Activated CD8-positive, alpha-beta T cell treated with anti-CD3 and anti-CD28 coated beads for 36 hours (primary cell): Measurements from ENCODE around the gene RNU2-63P. TPM values are rescaled to one million over a fixed set of nuclear protein-coding genes. Genes with fewer than 3 reads are reported as not detected.
A peak's percentile ranks its signal among the peaks of the same experiment; 100 is the strongest.

Source experiments
- ATAC-seq: fragments of 200-7000 bp; cut with Tn5 transposase; one replicate; pipeline ENCODE4 v1.10.0; 2021; ENCODE audit warnings: mild to moderate bottlenecking, moderate library complexity
- CTCF ChIA-PET: fragments of 350-600 bp; sonication (Branson Sonifier 250); formaldehyde crosslinking; loops from one replicate; lab custom pipeline; 2021; ENCODE audit warnings: antibody characterized with exemption; lab: Charles Lee
- POLR2A ChIA-PET: fragments of 350-600 bp; sonication (Branson Sonifier 250); formaldehyde crosslinking; loops from one replicate; lab custom pipeline; 2021; ENCODE audit warnings: antibody characterized with exemption; lab: Charles Lee
- DNase-seq: peaks from one replicate; pipeline ENCODE4 v3.0.0-alpha.2; 2020
- H3K27ac Mint-ChIP-seq: one replicate; pipeline ENCODE4 v1.8.0; 2021; ENCODE audit warnings: mild to moderate bottlenecking, mixed read lengths
- H3K27me3 Mint-ChIP-seq: one replicate; pipeline ENCODE4 v1.8.0; 2021; ENCODE audit warnings: mixed read lengths
- H3K36me3 Mint-ChIP-seq: one replicate; pipeline ENCODE4 v1.8.0; 2021; ENCODE audit warnings: low read depth, mixed read lengths
- H3K4me1 Mint-ChIP-seq: one replicate; pipeline ENCODE4 v1.8.0; 2021; ENCODE audit warnings: low read depth, mixed read lengths
- H3K4me3 Mint-ChIP-seq: one replicate; pipeline ENCODE4 v1.8.0; 2021; ENCODE audit warnings: mild to moderate bottlenecking, moderate library complexity, mixed read lengths
- H3K9me3 Mint-ChIP-seq: one replicate; pipeline ENCODE4 v1.8.0; 2021; ENCODE audit warnings: mixed read lengths
- intact Hi-C: fragments of 100-400 bp; cut with micrococcal nuclease; formaldehyde crosslinking; loops from one replicate; pipeline ENCODE4 v1.10.0; 2022
- total RNA-seq, 2 experiments: library from RNA; stranded (reverse); gene quantifications; one replicate each; pipeline ENCODE4 v1.2.3, GENCODE V29; 2021
- TF ChIP-seq, protein P1 (sequence below): fragments of 200-600 bp; IDR thresholded peaks from one replicate; pipeline ENCODE4 v1.8.0; 2022; ENCODE audit warnings: antibody characterized with exemption, mild to moderate bottlenecking

The RNU2-63P gene
- 1 to 10 TPM; 6.0 to 7.6 TPM for total RNA-seq

DNA sequence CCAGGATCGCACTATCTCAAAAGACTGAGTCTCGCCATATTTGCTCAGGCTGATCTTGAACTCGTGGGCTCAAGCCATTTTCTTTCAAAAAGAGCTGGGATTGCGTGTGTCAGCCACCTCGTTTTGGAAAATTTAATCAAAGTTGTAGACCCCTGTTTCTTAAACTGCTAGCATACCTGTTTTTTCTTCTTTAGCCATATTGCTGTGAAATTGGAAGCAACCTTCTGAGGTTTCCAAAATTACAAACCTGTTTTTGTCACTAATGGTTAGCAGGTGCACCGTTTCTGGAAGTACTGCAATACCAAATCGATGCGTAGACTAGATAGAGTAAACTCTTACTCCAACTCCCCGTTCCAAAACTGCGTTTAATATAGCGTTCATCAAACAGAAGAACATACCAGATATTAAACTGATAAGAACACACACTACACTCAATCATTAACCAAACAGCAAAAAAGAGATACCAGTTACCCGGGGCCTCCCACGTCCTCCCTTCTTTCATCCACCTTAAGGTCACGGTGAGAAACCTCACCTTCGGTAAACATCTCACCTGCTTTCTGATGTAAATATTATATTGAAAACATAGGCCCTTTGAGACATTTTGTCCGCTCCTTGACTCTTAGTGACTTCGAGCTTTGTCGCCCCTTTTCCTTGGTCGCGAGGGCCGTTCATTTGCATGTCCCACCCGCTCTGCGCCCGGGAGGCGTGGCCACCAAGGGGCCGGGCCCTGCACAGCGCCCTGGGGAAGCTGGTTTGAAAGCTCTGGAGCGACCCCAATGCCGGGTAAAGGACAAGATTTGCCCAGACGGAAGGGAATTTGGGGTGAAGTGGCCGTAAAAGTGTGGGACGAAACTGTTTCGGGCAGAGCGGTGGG lies at the start of gene RNU2-63P:
TSS of gene RNU2-63P (minus strand) at position 462 of the 874 bp plus-strand sequence.
- ATAC-seq (peak; percentile 89), DNase-seq (peak; percentile 81)
- H3K4me3 Mint-ChIP-seq: peak within 1 kb of the TSS; percentile 98
- H3K27me3 Mint-ChIP-seq: peaks cover 2% of the 10 kb centered on the region
- peak within 1 kb of the TSS; percentile 100 for H3K27ac Mint-ChIP-seq
- CTCF ChIA-PET: interaction anchor here (1.1 to 1.9 kb wide), 3 partner anchors 14 to 44 kb away, joined by 5 to 7 read pairs (median 6); no protein-coding TSS in a partner anchor
- no peaks in the 10 kb centered on the region for H3K36me3 Mint-ChIP-seq
- TF ChIP-seq, protein P1, sequence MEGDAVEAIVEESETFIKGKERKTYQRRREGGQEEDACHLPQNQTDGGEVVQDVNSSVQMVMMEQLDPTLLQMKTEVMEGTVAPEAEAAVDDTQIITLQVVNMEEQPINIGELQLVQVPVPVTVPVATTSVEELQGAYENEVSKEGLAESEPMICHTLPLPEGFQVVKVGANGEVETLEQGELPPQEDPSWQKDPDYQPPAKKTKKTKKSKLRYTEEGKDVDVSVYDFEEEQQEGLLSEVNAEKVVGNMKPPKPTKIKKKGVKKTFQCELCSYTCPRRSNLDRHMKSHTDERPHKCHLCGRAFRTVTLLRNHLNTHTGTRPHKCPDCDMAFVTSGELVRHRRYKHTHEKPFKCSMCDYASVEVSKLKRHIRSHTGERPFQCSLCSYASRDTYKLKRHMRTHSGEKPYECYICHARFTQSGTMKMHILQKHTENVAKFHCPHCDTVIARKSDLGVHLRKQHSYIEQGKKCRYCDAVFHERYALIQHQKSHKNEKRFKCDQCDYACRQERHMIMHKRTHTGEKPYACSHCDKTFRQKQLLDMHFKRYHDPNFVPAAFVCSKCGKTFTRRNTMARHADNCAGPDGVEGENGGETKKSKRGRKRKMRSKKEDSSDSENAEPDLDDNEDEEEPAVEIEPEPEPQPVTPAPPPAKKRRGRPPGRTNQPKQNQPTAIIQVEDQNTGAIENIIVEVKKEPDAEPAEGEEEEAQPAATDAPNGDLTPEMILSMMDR: no peak
- intact Hi-C loops: loop anchor here (5.0 kb wide), 1 partner anchor 41 kb away; the partner anchor contains the start of gene KRCC1
- POLR2A ChIA-PET: interaction anchor here (0.7 to 2.8 kb wide), 23 partner anchors 9 to 199 kb away, joined by 3 to 21 read pairs (median 5); no protein-coding TSS in a partner anchor
- H3K9me3 Mint-ChIP-seq: peaks cover 2% of the 10 kb centered on the region
- peaks cover 16% of the 10 kb centered on the region for H3K4me1 Mint-ChIP-seq

GRCh38 chr2:88061295-88061694 lies 44.9 kb upstream of the RNU2-63P start:
- H3K4me3 Mint-ChIP-seq: no peak overlapping the region
- H3K4me1 Mint-ChIP-seq: peaks cover 30% of the 10 kb centered on the region
- ChIA-PET CTCF (interaction anchor here (0.7 to 5.3 kb wide), 37 partner anchors 9 to 510 kb away, joined by 3 to 193 read pairs (median 7); partner anchors contain the start of genes RNU2-63P and THNSL2), POLR2A (interaction anchor here (2.3 kb wide), 1 partner anchor 45 kb away, joined by 14 read pairs; the partner anchor contains the start of gene RNU2-63P)
- no peak overlapping the region for H3K27ac Mint-ChIP-seq
- H3K27me3 Mint-ChIP-seq: no peaks in the 10 kb centered on the region
- ATAC-seq (no peak), DNase-seq (no peak)
- H3K9me3 Mint-ChIP-seq: no peaks in the 10 kb centered on the region
- TF ChIP-seq, protein P1: no peak
- H3K36me3 Mint-ChIP-seq: no peaks in the 10 kb centered on the region
- intact Hi-C loops: no loop called here

DNA sequence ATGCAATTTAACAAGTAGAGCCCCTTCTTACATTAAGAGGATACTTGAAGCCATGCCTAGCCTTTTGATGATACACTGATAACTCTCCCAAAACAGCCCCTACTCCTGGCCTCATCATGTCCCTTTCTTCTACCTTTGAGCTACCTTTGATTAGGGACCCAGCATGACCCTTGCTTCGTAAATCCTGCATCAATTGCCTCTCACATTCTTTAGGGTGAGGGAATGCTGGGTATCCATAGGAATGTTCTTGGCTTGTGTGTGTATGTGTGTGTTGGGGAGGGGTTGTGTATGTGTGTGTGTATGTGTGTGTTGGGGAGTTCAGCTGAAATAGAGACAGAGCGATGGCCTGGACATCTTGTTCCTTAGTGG lies 44.5 kb upstream of the RNU2-63P start:
- H3K4me3 Mint-ChIP-seq: no peak overlapping the region
- peaks cover 2% of the 10 kb centered on the region for H3K36me3 Mint-ChIP-seq
- intact Hi-C loops: loop anchor here (1.0 kb wide), 1 partner anchor 99 kb away; no protein-coding TSS in a partner anchor
- peaks cover 34% of the 10 kb centered on the region for H3K4me1 Mint-ChIP-seq
- ATAC-seq (no peak), DNase-seq (no peak)
- TF ChIP-seq, protein P1: no peak
- ChIA-PET CTCF (interaction anchor here (0.6 to 5.3 kb wide), 56 partner anchors 9 to 510 kb away, joined by 3 to 193 read pairs (median 6); partner anchors contain the start of genes RNU2-63P and THNSL2), POLR2A (interaction anchor here (2.3 kb wide), 1 partner anchor 44 kb away, joined by 14 read pairs; the partner anchor contains the start of gene RNU2-63P)
- no peaks in the 10 kb centered on the region for H3K9me3 Mint-ChIP-seq
- no peaks in the 10 kb centered on the region for H3K27me3 Mint-ChIP-seq
- no peak overlapping the region for H3K27ac Mint-ChIP-seq

DNA sequence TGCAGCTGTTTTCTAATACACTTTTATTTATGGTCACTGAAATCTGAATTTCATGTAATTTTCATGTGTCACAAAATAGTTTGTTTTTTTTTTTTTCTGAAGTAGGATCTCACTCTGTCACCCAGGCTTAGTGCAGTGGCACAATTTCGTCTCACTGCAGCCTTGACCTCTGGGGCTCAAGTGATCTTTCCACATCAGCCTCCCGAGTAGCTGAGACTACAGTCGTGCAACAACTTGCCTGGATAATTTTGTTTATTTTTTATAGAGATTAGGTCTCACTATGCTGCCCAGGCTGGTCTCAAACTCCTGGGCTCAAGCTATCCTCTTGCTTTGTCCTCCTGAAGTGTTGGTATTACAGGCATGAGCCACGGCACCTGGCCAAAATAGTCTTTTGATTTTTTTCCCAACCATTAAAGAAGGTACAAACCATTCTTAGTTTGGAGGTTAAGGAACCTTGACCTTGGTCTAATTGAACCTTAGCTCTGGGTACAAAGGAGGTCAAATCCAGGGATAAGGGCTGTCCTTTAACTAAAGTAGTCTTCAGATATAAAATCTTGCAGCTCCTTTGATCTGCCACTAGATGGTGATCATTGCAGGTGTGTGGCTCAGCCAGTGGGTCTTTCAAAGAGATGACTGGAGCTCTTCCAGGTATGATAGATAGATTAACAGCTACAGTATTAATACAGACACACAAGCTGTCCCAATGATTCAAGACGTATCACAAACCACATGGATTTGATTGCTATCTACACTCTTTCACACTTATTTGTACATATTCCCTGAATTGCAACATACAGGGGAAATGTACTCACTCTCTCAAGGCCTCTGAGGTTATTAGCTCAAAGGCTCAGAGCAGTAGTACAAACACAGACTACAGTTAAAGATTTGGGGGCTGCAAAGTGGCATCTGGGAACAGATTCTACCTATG lies 43.9 kb upstream of the RNU2-63P start:
- peaks cover 4% of the 10 kb centered on the region for H3K36me3 Mint-ChIP-seq
- ATAC-seq: peak; percentile 54

More for the DNA sequence above, 43.9 kb upstream of the RNU2-63P start:
- TF ChIP-seq, protein P1: peak; percentile 80
- no peaks in the 10 kb centered on the region for H3K9me3 Mint-ChIP-seq
- H3K4me3 Mint-ChIP-seq: no peak overlapping the region
- no peaks in the 10 kb centered on the region for H3K27me3 Mint-ChIP-seq
- intact Hi-C loops: loop anchor here (1.0 to 5.0 kb wide), 2 partner anchors 43 to 100 kb away; partner anchors contain the start of gene RNU2-63P
- H3K27ac Mint-ChIP-seq: no peak overlapping the region
- ChIA-PET CTCF (interaction anchor here (0.6 to 5.3 kb wide), 58 partner anchors 10 to 511 kb away, joined by 3 to 193 read pairs (median 5); partner anchors contain the start of genes RNU2-63P and THNSL2), POLR2A (interaction anchor here (2.3 kb wide), 1 partner anchor 44 kb away, joined by 14 read pairs; the partner anchor contains the start of gene RNU2-63P)
- DNase-seq: peak; percentile 37
- H3K4me1 Mint-ChIP-seq: peaks cover 36% of the 10 kb centered on the region
